BJ (cell line): ENCODE data around the gene KIFC1. TPM values are rescaled to one million over a fixed set of nuclear protein-coding genes. Genes with fewer than 3 reads are reported as not detected.

Source experiments
- CTCF ChIA-PET: fragments of 350-600 bp; formaldehyde crosslinking; extraction: SDS; loops from one replicate; lab custom pipeline; 2021; ENCODE audit warnings: antibody characterized with exemption, inconsistent platforms; lab: Yijun Ruan, JAX
- POLR2A ChIA-PET: fragments of 300-600 bp; sonication (Branson Sonifier 250); formaldehyde crosslinking; extraction: SDS; loops from one replicate; lab custom pipeline; 2021; ENCODE audit warnings: antibody characterized with exemption; lab: Charles Lee
- DNase-seq: peaks from one replicate; pipeline ENCODE4 v3.0.0-alpha.2; 2011; ENCODE audit warnings: low read depth
- H3K27me3 ChIP-seq: 2 replicates; pipeline ENCODE4 v1.6.0; 2011; ENCODE audit warnings: low read length; ENCODE audit not compliant: control insufficient read depth, insufficient read depth
- H3K36me3 ChIP-seq: 2 replicates; pipeline ENCODE4 v1.5.1; 2011; ENCODE audit warnings: low read length; ENCODE audit not compliant: control insufficient read depth, insufficient read depth
- H3K4me3 ChIP-seq: 2 replicates; pipeline ENCODE4 v1.5.1; 2011; ENCODE audit warnings: low read depth, mild to moderate bottlenecking, control low read depth, low read length
- CTCF ChIP-seq: IDR thresholded peaks from 2 replicates; pipeline ENCODE4 v1.5.1; 2011; ENCODE audit warnings: low read depth, mild to moderate bottlenecking, control low read depth, inconsistent platforms, low read length, moderate library complexity; ENCODE audit not compliant: insufficient read depth
- polyA plus RNA-seq: library from polyadenylated mRNA; depleted of rRNA; stranded (reverse); fragments of >200 nt; gene quantifications from 2 replicates; pipeline ENCODE4 v1.2.3, GENCODE V29; 2011

The KIFC1 gene
- polyA plus RNA-seq, 1 experiment, result 32.4 TPM

- Histone ChIP-seq H3K36me3 (peaks cover 18% of the 10 kb centered on the region), H3K27me3 (no peaks in the 10 kb centered on the region), H3K4me3 (peak overlapping the region; percentile 31)
- CTCF ChIA-PET, result interaction anchor here (1.2 kb wide), 1 partner anchor 12 kb away, joined by 6 read pairs; no protein-coding TSS in a partner anchor
- no peak for TF ChIP-seq CTCF
- DNase-seq, result no peak
- POLR2A ChIA-PET, result interaction anchor here (0.7 kb wide), 1 partner anchor 35 kb away, joined by 3 read pairs; the partner anchor contains the start of gene ZBTB9
Measured at GRCh38 chr6:33418690-33419291, 27.2 kb downstream of the KIFC1 start.

DNA sequence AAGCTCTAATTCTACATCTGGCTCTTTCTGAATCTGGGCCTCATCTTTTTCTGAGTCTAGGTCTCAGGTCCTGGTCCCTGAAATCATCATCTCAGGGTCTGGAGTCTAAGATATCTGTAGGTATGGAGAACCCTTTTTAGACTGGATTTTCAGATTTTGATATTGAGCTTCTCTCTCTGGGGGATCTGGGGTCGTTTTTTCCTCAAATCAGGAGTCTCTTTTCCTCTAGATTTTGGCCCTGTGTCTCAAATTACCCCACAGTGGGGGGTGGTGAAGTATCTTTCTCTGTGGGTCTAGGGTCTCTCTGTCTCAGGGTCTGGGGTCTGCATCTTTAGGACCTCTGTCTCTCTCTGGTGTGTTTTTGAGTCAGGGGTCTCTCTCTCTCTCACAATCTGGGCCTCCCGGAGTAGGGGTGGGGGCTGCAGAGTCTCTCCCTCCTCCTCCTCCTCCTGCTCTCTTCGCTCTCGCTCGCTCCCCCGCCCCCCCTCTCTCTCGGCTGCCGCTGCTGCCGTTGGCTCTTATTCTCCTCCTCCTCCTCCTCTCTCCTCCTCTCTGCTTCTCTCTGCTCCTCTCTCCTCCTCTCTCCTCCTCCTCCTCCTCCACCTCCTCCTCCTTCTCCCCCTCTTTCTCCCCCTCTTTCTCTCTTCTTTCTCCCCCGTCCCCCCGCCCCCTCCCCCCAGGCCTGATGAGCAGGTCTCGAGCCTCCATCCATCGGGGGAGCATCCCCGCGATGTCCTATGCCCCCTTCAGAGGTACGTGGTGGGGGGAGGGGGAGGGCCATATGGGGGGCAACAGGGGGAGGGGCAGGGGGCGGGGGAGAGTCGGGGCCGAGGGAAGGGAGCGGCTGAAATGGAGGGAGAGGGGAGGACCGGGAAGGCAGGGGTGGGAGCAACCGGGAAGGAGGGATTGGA is 28.2 kb downstream of the KIFC1 start, which contains the start of gene SYNGAP1:
Gene SYNGAP1, plus strand, starts transcription at position 486 of the 911 bp plus-strand sequence. Its CDS starts 200 bp downstream, at position 686.
- Histone ChIP-seq H3K27me3 (no peaks in the 10 kb centered on the region), H3K36me3 (peaks cover 14% of the 10 kb centered on the region), H3K4me3 (peak within 1 kb of the TSS; percentile 46)
- ChIA-PET CTCF (interaction anchor here (0.7 kb wide), 1 partner anchor 29 kb away, joined by 3 read pairs; no protein-coding TSS in a partner anchor), POLR2A (no interaction called here)
- no peak for DNase-seq
- no peak for TF ChIP-seq CTCF

DNA sequence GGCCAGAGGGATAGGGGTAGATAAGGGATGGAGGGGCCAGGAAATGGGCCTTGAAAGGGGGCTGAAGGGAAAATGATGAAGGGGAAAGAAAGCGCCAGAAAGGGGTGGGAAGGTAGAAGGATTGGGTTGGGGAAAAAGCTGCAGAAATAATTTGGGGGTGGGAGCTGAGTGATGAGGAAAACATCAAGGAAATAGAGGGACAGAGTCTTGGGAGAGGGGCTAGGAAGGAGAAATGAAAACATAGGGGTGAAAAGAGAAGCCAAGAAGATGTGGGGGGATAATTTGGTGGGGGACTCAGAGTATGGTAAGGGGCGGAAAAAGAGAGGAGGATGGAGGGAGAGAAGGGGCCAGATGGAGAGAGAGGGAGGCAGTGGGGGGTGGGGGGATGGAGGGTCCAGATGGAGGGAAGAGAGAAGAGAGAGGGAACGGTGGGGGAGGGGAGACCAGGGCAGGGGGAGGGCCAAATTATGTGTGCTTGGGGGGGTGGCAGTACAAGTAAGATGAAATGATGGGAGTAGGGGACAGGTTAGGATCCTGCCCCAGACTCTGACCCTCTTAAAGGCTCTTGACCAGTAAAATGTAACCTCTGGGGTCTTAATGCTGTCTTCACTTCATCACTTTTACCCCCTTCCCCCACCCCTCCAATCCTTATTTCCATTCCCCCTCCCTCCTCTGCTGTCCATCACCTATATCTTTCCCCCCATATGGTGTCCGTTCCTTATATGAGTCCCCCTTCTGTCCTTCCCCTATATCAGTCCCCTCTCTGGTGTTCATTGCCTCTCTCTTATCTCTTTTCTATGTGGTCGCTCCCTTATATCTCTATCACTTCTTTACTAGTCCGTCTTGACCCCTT is 29.1 kb downstream of the KIFC1 start:
- DNase-seq, result no peak
- ChIA-PET CTCF (interaction anchor here (0.7 kb wide), 1 partner anchor 30 kb away, joined by 3 read pairs; no protein-coding TSS in a partner anchor), POLR2A (no interaction called here)
- Histone ChIP-seq H3K4me3 (peak overlapping the region; percentile 46), H3K27me3 (no peaks in the 10 kb centered on the region), H3K36me3 (peaks cover 6% of the 10 kb centered on the region)
- no peak for TF ChIP-seq CTCF

DNA sequence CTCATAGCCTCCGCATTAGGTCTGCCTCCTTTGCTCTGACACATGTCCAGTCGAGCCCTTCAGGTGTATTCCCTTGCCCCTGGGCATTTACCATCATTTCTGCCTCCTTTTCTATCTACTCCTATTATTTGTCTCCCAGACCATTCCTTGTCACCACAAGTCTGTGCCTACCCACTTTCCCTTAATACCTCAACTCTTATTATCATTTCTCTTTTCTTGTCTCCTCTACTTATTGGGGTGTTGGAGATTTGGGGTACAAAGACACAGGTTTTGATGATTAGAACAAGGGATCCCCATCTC is 29.7 kb downstream of the KIFC1 start:
- ChIA-PET CTCF (no interaction called here), POLR2A (no interaction called here)
- no peak for TF ChIP-seq CTCF
- DNase-seq, result no peak
- Histone ChIP-seq H3K36me3 (peaks cover 3% of the 10 kb centered on the region), H3K4me3 (no peak overlapping the region), H3K27me3 (no peaks in the 10 kb centered on the region)
